NB4 (cell line): ENCODE data around the gene PTGES2.
"Not testable (repeated sequence)": the region's sequence is repeated elsewhere in the genome, so short reads cannot be mapped to it uniquely, and the experiment has no call there.

Source experiments
- DNase-seq: peaks from one replicate; pipeline ENCODE4 v3.0.0; 2010; ENCODE audit warnings: low read depth
- H3K4me3 ChIP-seq: one replicate; pipeline ENCODE4 v1.5.1; 2011; ENCODE audit warnings: mild to moderate bottlenecking, low read depth, low read length, moderate library complexity
- CTCF ChIP-seq: IDR thresholded peaks from one replicate; pipeline ENCODE4 v1.5.1; 2012; ENCODE audit warnings: low read depth, low read length
- MAX ChIP-seq: IDR thresholded peaks from 2 replicates; pipeline ENCODE4 v1.6.1; 2011; ENCODE audit warnings: low read depth, low read length
- MYC ChIP-seq: IDR thresholded peaks from 2 replicates; pipeline ENCODE4 v1.6.1; 2011; ENCODE audit warnings: low read depth, low read length
- POLR2A ChIP-seq: IDR thresholded peaks from 2 replicates; pipeline ENCODE4 v1.6.1; 2011; ENCODE audit warnings: mild to moderate bottlenecking; ENCODE audit not compliant: insufficient read length; ENCODE audit errors: extremely low read depth

Gene PTGES2

GRCh38 chr9:128142596-128142995, 15.1 kb upstream of the PTGES2 start:
- H3K4me3 ChIP-seq = no peak overlapping the region
- TF ChIP-seq CTCF (no peak), MYC (no peak), MAX (no peak), POLR2A (no peak)
- no peak for DNase-seq

GRCh38 chr9:128142061-128142460, 14.5 kb upstream of the PTGES2 start:
- TF ChIP-seq MYC = no peak
- H3K4me3 ChIP-seq = no peak overlapping the region
- no peak for DNase-seq

GRCh38 chr9:128141604-128142003, 14.1 kb upstream of the PTGES2 start:
- no peak for DNase-seq
- no peak for TF ChIP-seq POLR2A
- TF ChIP-seq MYC = no peak
- no peak for TF ChIP-seq CTCF
- no peak for TF ChIP-seq MAX
- H3K4me3 ChIP-seq = no peak overlapping the region

GRCh38 chr9:128139621-128140020, 12.1 kb upstream of the PTGES2 start:
- TF ChIP-seq MAX (no peak), MYC (no peak), POLR2A (no peak), CTCF (no peak)

GRCh38 chr9:128138001-128138400, 10.5 kb upstream of the PTGES2 start:
- TF ChIP-seq CTCF = no peak
- TF ChIP-seq MYC = no peak
- TF ChIP-seq MAX = no peak
- no peak for TF ChIP-seq POLR2A
- no peak overlapping the region for H3K4me3 ChIP-seq
- DNase-seq = no peak

More at GRCh38 chr9:128139621-128140020, 12.1 kb upstream of the PTGES2 start:
- no peak overlapping the region for H3K4me3 ChIP-seq
- DNase-seq = no peak

DNA sequence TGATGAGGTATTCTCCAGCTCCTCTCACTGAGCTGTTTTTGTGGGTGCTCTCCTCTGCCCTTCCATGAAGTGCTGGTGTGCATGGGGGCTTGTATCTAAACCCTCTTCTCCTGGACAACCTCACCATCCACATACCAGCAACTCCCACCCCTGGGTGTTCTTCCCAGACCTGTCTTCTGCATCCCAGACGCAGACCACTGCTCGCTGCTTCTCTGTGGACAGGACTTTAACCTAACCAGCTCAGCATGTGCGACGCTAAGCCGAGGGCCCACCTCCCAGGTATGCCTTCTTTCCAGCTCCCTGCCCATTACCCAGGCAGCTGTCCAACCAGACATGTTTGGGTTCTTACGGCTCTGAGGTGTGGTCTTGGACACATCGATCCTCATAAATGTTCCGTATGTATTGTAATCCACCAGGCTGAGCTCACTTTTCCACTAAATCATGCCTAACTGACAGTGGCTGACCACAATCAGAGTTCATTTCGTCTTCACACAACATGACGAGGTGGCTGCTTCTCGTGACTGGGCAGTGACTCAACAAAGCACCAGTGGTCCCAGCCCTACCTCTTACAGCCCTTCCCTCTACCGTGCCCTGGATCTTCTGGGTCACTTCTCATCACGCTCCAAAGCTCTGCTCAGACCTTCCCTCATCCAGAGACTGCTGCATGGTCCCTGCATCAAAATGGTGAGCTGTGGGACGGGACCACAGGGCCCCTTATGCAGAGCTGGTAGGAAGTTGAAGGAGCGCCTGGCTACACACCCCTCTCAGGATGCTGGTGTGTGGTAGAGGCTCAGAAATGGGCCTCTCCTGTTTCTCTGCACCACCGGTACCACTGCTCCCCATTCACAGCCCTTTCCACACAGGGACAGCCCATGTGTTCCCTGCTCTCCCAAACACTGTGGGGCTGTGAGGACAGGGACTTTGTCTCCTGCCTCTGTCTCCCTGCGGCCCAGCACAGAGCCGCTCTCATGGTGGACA, 9.6 kb upstream of the PTGES2 start:
- DNase-seq = no peak
- H3K4me3 ChIP-seq = no peak overlapping the region
- TF ChIP-seq MAX = no peak

DNA sequence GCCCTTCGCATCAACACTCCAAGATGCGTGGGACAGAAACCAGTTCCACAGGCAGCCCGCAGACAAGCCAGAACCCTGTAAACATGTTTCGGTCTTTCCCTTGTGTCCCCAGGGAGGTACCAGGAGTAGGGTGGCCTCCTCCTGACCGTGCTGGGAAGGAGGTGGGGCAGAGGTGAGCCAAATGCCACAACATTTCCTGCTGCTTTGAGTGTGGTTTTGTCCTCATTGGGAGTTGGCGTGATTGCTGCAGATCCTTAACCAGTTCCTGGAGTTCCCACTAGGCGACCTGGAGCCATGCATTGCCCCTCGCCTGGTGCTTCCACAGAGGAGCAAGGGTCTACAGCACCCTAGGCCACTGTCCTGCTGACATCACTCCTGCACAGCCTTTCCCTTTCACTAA, 8.0 kb upstream of the PTGES2 start:
- not testable (repeated sequence) for H3K4me3 ChIP-seq, DNase-seq

DNA sequence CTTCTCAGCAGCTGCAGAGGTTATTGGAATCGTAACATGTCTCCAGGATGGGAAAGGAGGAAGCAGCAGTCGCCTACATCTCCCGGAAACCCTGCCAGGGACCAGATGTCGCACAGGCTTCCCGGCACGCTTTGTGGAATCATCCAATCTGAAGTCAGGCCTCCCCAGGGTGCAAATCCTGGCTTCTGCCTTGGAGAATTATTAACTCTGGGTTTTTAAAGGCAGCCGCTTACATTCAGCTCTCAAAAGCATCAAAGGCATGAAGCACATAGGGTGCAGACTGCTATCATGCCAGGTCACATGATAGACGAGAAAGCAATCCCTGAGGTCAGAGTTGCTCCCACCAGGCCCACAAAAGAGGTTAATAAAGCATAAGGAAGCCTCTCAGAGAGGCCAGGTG, 4.6 kb upstream of the PTGES2 start:
- not testable (repeated sequence) for H3K4me3 ChIP-seq, DNase-seq

DNA sequence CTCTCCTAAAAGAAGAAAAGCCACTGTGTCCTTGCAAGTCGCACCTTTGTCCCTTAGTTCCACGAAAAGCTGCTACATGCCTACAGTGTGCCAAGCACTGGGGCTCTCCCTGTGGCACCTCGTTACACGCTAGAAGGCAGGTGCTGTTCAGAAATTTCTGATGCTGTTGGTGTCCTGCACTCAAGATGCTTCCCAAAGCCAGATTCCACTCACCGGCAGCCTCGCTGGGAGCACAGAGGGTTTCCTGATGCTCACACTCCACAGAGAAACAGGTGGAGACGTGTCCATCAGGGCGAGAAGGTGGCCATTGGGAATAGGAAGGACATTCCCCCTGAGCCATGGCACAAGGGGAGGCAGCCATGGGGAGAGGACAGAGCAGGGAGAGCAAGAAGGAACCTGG, 3.8 kb upstream of the PTGES2 start:
- not testable (repeated sequence) for H3K4me3 ChIP-seq, DNase-seq

DNA sequence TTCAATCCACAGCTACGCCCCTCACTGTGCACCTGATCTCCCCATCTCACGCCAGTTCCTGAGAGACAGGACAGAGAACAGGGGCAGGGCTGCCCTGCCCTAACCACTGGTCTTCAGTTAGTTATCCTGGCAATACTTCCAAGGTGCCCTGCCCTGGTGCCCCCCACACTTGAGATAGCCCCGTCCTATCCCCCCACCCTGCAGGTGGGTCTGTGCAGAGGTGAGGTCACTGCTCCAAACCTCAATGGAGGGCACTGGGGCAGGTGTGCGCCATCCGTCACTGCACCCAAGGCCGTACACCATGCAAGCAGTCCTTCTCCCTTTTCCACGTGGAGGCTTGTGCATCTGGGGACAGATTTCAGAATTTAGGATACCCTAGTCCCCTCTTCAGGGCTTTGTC, 3.1 kb upstream of the PTGES2 start:
- H3K4me3 ChIP-seq, DNase-seq: not testable (repeated sequence)
